GM18861 (cell line): Measurements from ENCODE around the gene MCTP2.

Experiments used
- ATAC-seq: cut with Tn5 transposase; IDR thresholded peaks from one replicate; pipeline ENCODE4 v1.9.1; 2021; ENCODE audit not compliant: unreplicated experiment

The MCTP2 gene

GRCh38 chr15:94336817-94337467 lies 105.6 kb downstream of the MCTP2 start:
- no peak for ATAC-seq

- no peak for ATAC-seq
These were observed 107.0 kb downstream of the MCTP2 start for GRCh38 chr15:94338243-94338846.

- no peak for ATAC-seq
These were observed 114.9 kb downstream of the MCTP2 start for GRCh38 chr15:94346282-94346681.

- ATAC-seq: no peak
These were observed 116.7 kb downstream of the MCTP2 start for GRCh38 chr15:94348084-94348483.

GRCh38 chr15:94351031-94351535 lies 119.7 kb downstream of the MCTP2 start:
- no peak for ATAC-seq

GRCh38 chr15:94352636-94353487 lies 121.5 kb downstream of the MCTP2 start:
- no peak for ATAC-seq

- ATAC-seq: no peak
These were observed 122.1 kb downstream of the MCTP2 start for GRCh38 chr15:94353488-94353820.

- ATAC-seq: no peak
These were observed 123.3 kb downstream of the MCTP2 start for GRCh38 chr15:94354655-94355054.

- no peak for ATAC-seq
These were observed 128.4 kb downstream of the MCTP2 start for GRCh38 chr15:94359716-94360115.

GRCh38 chr15:94360251-94360685 lies 128.9 kb downstream of the MCTP2 start:
- ATAC-seq: no peak

- ATAC-seq: no peak
These were observed 131.2 kb downstream of the MCTP2 start for GRCh38 chr15:94362385-94363092.

GRCh38 chr15:94363382-94363781 lies 132.0 kb downstream of the MCTP2 start:
- no peak for ATAC-seq

- ATAC-seq: no peak
These were observed 135.4 kb downstream of the MCTP2 start for GRCh38 chr15:94366781-94367180.

GRCh38 chr15:94367726-94368535 lies 136.6 kb downstream of the MCTP2 start:
- no peak for ATAC-seq

- ATAC-seq: no peak
These were observed 139.0 kb downstream of the MCTP2 start for GRCh38 chr15:94370206-94370935.

GRCh38 chr15:94370936-94371285 lies 139.6 kb downstream of the MCTP2 start:
- ATAC-seq: no peak

GRCh38 chr15:94372821-94373220 lies 141.5 kb downstream of the MCTP2 start:
- no peak for ATAC-seq

- ATAC-seq: no peak
These were observed 144.6 kb downstream of the MCTP2 start for GRCh38 chr15:94375997-94376396.

GRCh38 chr15:94379986-94380385 lies 148.6 kb downstream of the MCTP2 start:
- no peak for ATAC-seq

GRCh38 chr15:94380798-94381197 lies 149.4 kb downstream of the MCTP2 start:
- no peak for ATAC-seq
